Activated CD8-positive, alpha-beta T cell treated with anti-CD3 and anti-CD28 coated beads, Interleukin-2, amount 10 ng/mL, durations not matched to agents 7 days and 5 days (primary cell): ENCODE measurements around the gene PDE10A. TPM values are rescaled to one million over a fixed set of nuclear protein-coding genes. Genes with fewer than 3 reads are reported as not detected.

Experiments
- ATAC-seq: fragments of 150-1000 bp; cut with Tn5 transposase; one replicate; pipeline ENCODE4 v1.10.0; 2021; ENCODE audit warnings: moderate library complexity
- CTCF ChIA-PET: fragments of 350-600 bp; sonication (Branson Sonifier 250); formaldehyde crosslinking; loops from one replicate; lab custom pipeline; 2021; ENCODE audit warnings: antibody characterized with exemption; lab: Charles Lee
- POLR2A ChIA-PET: fragments of 350-600 bp; sonication (Branson Sonifier 250); formaldehyde crosslinking; loops from one replicate; lab custom pipeline; 2021; ENCODE audit warnings: antibody characterized with exemption; lab: Charles Lee
- DNase-seq: peaks from one replicate; pipeline ENCODE4 v3.0.0-alpha.2; 2020
- H3K27ac Mint-ChIP-seq: one replicate; pipeline ENCODE4 v1.8.0; 2021; ENCODE audit warnings: mild to moderate bottlenecking, mixed read lengths
- H3K27me3 Mint-ChIP-seq: one replicate; pipeline ENCODE4 v1.8.0; 2021; ENCODE audit warnings: low read depth, mixed read lengths
- H3K36me3 Mint-ChIP-seq: one replicate; pipeline ENCODE4 v1.8.0; 2021; ENCODE audit warnings: low read depth, mixed read lengths
- H3K4me1 Mint-ChIP-seq: one replicate; pipeline ENCODE4 v1.8.0; 2021; ENCODE audit warnings: low read depth, mixed read lengths
- H3K4me3 Mint-ChIP-seq: one replicate; pipeline ENCODE4 v1.8.0; 2021; ENCODE audit warnings: mild to moderate bottlenecking, mixed read lengths
- H3K9me3 Mint-ChIP-seq: one replicate; pipeline ENCODE4 v1.8.0; 2022; ENCODE audit warnings: mixed read lengths; ENCODE audit not compliant: insufficient read depth
- total RNA-seq, 2 experiments: library from RNA; stranded (reverse); gene quantifications; one replicate each; pipeline ENCODE4 v1.2.3, GENCODE V29; 2021

PDE10A gene
- total RNA-seq, 2 experiments from 2014 or later, result not detected

- POLR2A ChIA-PET, result no interaction called here
- CTCF ChIA-PET, result no interaction called here
- no peak overlapping the region for H3K4me3 Mint-ChIP-seq
- DNase-seq (no peak), ATAC-seq (no peak)
- H3K9me3 Mint-ChIP-seq, result peaks cover 20% of the 10 kb centered on the region
- no peaks in the 10 kb centered on the region for H3K27me3 Mint-ChIP-seq
- H3K36me3 Mint-ChIP-seq, result no peaks in the 10 kb centered on the region
- no peaks in the 10 kb centered on the region for H3K4me1 Mint-ChIP-seq
- H3K27ac Mint-ChIP-seq, result no peak overlapping the region
Observed at GRCh38 chr6:165321555-165322145, 341.4 kb downstream of the PDE10A start.

GRCh38 chr6:165321150-165321549, 341.9 kb downstream of the PDE10A start:
- Mint-ChIP-seq H3K4me3 (no peak overlapping the region), H3K36me3 (no peaks in the 10 kb centered on the region), H3K27me3 (no peaks in the 10 kb centered on the region), H3K27ac (no peak overlapping the region), H3K4me1 (no peaks in the 10 kb centered on the region), H3K9me3 (peaks cover 20% of the 10 kb centered on the region)
- POLR2A ChIA-PET, result no interaction called here
- CTCF ChIA-PET, result no interaction called here
- ATAC-seq (no peak), DNase-seq (no peak)

- H3K9me3 Mint-ChIP-seq, result peaks cover 16% of the 10 kb centered on the region
- H3K27ac Mint-ChIP-seq, result no peak overlapping the region
- no peak overlapping the region for H3K4me3 Mint-ChIP-seq
- CTCF ChIA-PET, result no interaction called here
- POLR2A ChIA-PET, result no interaction called here
- ATAC-seq (no peak), DNase-seq (no peak)
- no peaks in the 10 kb centered on the region for H3K4me1 Mint-ChIP-seq
- H3K27me3 Mint-ChIP-seq, result no peaks in the 10 kb centered on the region
- no peaks in the 10 kb centered on the region for H3K36me3 Mint-ChIP-seq
Observed at GRCh38 chr6:165317723-165318122, 345.3 kb downstream of the PDE10A start.

- Mint-ChIP-seq H3K27ac (no peak within 1 kb of the TSS), H3K4me3 (no peak within 1 kb of the TSS), H3K27me3 (no peaks in the 10 kb centered on the region), H3K4me1 (peaks cover 3% of the 10 kb centered on the region), H3K36me3 (no peaks in the 10 kb centered on the region), H3K9me3 (no peaks in the 10 kb centered on the region)
- DNase-seq (no peak), ATAC-seq (no peak)
- POLR2A ChIA-PET, result no interaction called here
- CTCF ChIA-PET, result no interaction called here
Observed at GRCh38 chr6:165308926-165309731, 353.9 kb downstream of the PDE10A start, which contains the start of gene C6orf118. Gene C6orf118 (minus strand): TSS chr6:165309605. CDS start chr6:165309586, 19 bp downstream.

- no peaks in the 10 kb centered on the region for H3K27me3 Mint-ChIP-seq
- DNase-seq (no peak), ATAC-seq (no peak)
- no peak overlapping the region for H3K4me3 Mint-ChIP-seq
- peaks cover 3% of the 10 kb centered on the region for H3K4me1 Mint-ChIP-seq
- no peak overlapping the region for H3K27ac Mint-ChIP-seq
- no peaks in the 10 kb centered on the region for H3K36me3 Mint-ChIP-seq
- POLR2A ChIA-PET, result no interaction called here
- H3K9me3 Mint-ChIP-seq, result no peaks in the 10 kb centered on the region
- CTCF ChIA-PET, result no interaction called here
Observed at GRCh38 chr6:165306955-165307354, 356.1 kb downstream of the PDE10A start.

- Mint-ChIP-seq H3K27ac (no peak overlapping the region), H3K9me3 (peaks cover 2% of the 10 kb centered on the region), H3K4me3 (no peak overlapping the region), H3K36me3 (no peaks in the 10 kb centered on the region), H3K4me1 (no peaks in the 10 kb centered on the region), H3K27me3 (no peaks in the 10 kb centered on the region)
- ATAC-seq, result no peak
- CTCF ChIA-PET, result no interaction called here
- POLR2A ChIA-PET, result no interaction called here
- DNase-seq, result no peak
Observed at GRCh38 chr6:165301372-165302246, 361.4 kb downstream of the PDE10A start.

- Mint-ChIP-seq H3K27me3 (no peaks in the 10 kb centered on the region), H3K4me1 (no peaks in the 10 kb centered on the region), H3K27ac (no peak overlapping the region), H3K9me3 (peaks cover 2% of the 10 kb centered on the region), H3K4me3 (no peak overlapping the region), H3K36me3 (no peaks in the 10 kb centered on the region)
- ChIA-PET POLR2A (no interaction called here), CTCF (no interaction called here)
- DNase-seq (no peak), ATAC-seq (no peak)
Observed at GRCh38 chr6:165300422-165300936, 362.6 kb downstream of the PDE10A start.

- ChIA-PET POLR2A (no interaction called here), CTCF (no interaction called here)
- no peaks in the 10 kb centered on the region for H3K4me1 Mint-ChIP-seq
- no peak for DNase-seq
- no peaks in the 10 kb centered on the region for H3K36me3 Mint-ChIP-seq
- no peak overlapping the region for H3K4me3 Mint-ChIP-seq
- no peak for ATAC-seq
- H3K27ac Mint-ChIP-seq, result no peak overlapping the region
- H3K9me3 Mint-ChIP-seq, result peaks cover 2% of the 10 kb centered on the region
- H3K27me3 Mint-ChIP-seq, result no peaks in the 10 kb centered on the region
Observed at GRCh38 chr6:165298875-165299274, 364.2 kb downstream of the PDE10A start.

- Mint-ChIP-seq H3K27ac (no peak overlapping the region), H3K4me3 (no peak overlapping the region), H3K27me3 (no peaks in the 10 kb centered on the region), H3K36me3 (no peaks in the 10 kb centered on the region), H3K4me1 (no peaks in the 10 kb centered on the region), H3K9me3 (peaks cover 4% of the 10 kb centered on the region)
- ChIA-PET CTCF (no interaction called here), POLR2A (no interaction called here)
- DNase-seq (no peak), ATAC-seq (no peak)
Observed at GRCh38 chr6:165298402-165298801, 364.6 kb downstream of the PDE10A start.

GRCh38 chr6:165292657-165293056, 370.4 kb downstream of the PDE10A start:
- H3K4me1 Mint-ChIP-seq, result no peaks in the 10 kb centered on the region
- H3K4me3 Mint-ChIP-seq, result no peak overlapping the region
- no peak for ATAC-seq
- ChIA-PET POLR2A (no interaction called here), CTCF (no interaction called here)
- H3K9me3 Mint-ChIP-seq, result peaks cover 16% of the 10 kb centered on the region
- H3K27me3 Mint-ChIP-seq, result no peaks in the 10 kb centered on the region
- H3K27ac Mint-ChIP-seq, result no peak overlapping the region
- H3K36me3 Mint-ChIP-seq, result no peaks in the 10 kb centered on the region
- no peak for DNase-seq
